NOMO-1 treated with DMSO at 0.1 percent for 48 hours (cell line): ENCODE measurements around the gene BIK.
"Not testable (repeated sequence)": the region's sequence is repeated elsewhere in the genome, so short reads cannot be mapped to it uniquely, and the experiment has no call there.

Experiments
- DNase-seq: peaks from one replicate; lab custom pipeline; 2025; ENCODE audit not compliant: unreplicated experiment; lab: John Stamatoyannopoulos, UW

Gene BIK

GRCh38 chr22:43104056-43104625 lies 6.4 kb upstream of the BIK start:
- DNase-seq, result peak; percentile 38

GRCh38 chr22:43104950-43105349 lies 5.6 kb upstream of the BIK start:
- DNase-seq, result not testable (repeated sequence)

- no peak for DNase-seq
Measured at GRCh38 chr22:43106302-43106701, 4.2 kb upstream of the BIK start.

- DNase-seq, result no peak
Measured at GRCh38 chr22:43109511-43109910, 1.0 kb upstream of the BIK start.

GRCh38 chr22:43109921-43110443 lies 568 bp upstream of the BIK start:
- peak; percentile 76 for DNase-seq

- DNase-seq, result peak; percentile 22
Measured at GRCh38 chr22:43110927-43111623, 525 bp downstream of the BIK start.

- DNase-seq, result no peak
Measured at GRCh38 chr22:43113526-43114251, 3.1 kb downstream of the BIK start.

GRCh38 chr22:43114958-43115357 lies 4.4 kb downstream of the BIK start:
- no peak for DNase-seq

- no peak for DNase-seq
Measured at GRCh38 chr22:43116932-43117331, 6.4 kb downstream of the BIK start.

GRCh38 chr22:43118024-43118849 lies 7.7 kb downstream of the BIK start:
- DNase-seq, result peak; percentile 8

- DNase-seq, result no peak
Measured at GRCh38 chr22:43118953-43119458, 8.5 kb downstream of the BIK start.

- no peak for DNase-seq
Measured at GRCh38 chr22:43126501-43127165, 16.1 kb downstream of the BIK start.

GRCh38 chr22:43127166-43127908 lies 16.8 kb downstream of the BIK start:
- DNase-seq, result no peak

- peak; percentile 20 for DNase-seq
Measured at GRCh38 chr22:43128116-43128515, 17.6 kb downstream of the BIK start.

- DNase-seq, result no peak
Measured at GRCh38 chr22:43128928-43129424, 18.4 kb downstream of the BIK start.

GRCh38 chr22:43129426-43130425 lies 19.2 kb downstream of the BIK start:
- peak; percentile 53 for DNase-seq

- DNase-seq, result no peak
Measured at GRCh38 chr22:43131773-43132501, 21.4 kb downstream of the BIK start.

GRCh38 chr22:43133401-43133800 lies 22.9 kb downstream of the BIK start:
- no peak for DNase-seq
